GM19372 (cell line): ENCODE results near the gene SBDS.
"Not testable (repeated sequence)": the region's sequence is repeated elsewhere in the genome, so short reads cannot be mapped to it uniquely, and the experiment has no call there.

Experiments
- ATAC-seq: cut with Tn5 transposase; IDR thresholded peaks from one replicate; pipeline ENCODE4 v1.9.1; 2021; ENCODE audit warnings: mild to moderate bottlenecking, low read depth, moderate library complexity; ENCODE audit not compliant: unreplicated experiment

The SBDS gene

GRCh38 chr7:66996444-66997191 is 1.2 kb upstream of the SBDS start, which contains the start of gene TYW1:
Gene TYW1 (plus strand): TSS chr7:66996833. CDS start chr7:66996979, 146 bp downstream.
- peak; percentile 85 for ATAC-seq

- not testable (repeated sequence) for ATAC-seq
Measured at GRCh38 chr7:66994691-66995049, 716 bp downstream of the SBDS start.

DNA sequence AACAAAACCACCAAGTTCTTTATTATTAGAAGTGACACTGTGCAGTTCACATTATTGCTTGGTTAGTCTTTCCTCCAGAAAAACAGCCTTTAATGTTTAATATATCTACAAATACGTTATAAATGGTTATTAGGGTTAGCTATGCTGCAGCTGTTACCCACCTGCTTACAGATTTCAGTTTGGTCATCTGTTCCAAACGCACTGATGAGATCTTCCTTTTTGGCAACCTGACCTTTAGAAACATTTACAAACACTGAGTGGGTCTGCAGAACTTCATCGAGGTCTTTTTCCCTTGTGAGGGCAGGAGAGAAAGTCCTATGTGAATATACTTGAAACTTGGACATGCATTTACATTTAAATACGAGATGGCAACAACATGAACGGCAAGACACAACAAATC is 1.3 kb downstream of the SBDS start:
- ATAC-seq: not testable (repeated sequence)

DNA sequence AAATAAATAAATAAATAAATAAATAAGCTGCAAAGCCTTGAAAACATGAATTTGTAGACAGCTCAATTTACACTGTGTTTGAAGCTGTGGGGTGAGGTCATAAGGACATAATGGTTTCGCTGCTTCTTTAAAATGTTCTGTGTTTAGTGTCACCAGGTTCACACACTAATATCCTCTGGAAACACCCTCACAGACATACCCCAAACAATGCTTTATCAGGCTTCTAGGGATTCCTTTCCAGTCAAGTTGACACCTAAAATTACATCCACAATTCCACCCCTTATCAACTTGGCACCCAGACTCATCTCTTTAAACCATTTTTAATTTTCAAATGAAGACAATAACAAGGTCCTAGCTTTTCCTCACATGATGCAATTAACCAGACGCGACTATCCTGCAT is 5.8 kb downstream of the SBDS start:
- ATAC-seq: not testable (repeated sequence)

DNA sequence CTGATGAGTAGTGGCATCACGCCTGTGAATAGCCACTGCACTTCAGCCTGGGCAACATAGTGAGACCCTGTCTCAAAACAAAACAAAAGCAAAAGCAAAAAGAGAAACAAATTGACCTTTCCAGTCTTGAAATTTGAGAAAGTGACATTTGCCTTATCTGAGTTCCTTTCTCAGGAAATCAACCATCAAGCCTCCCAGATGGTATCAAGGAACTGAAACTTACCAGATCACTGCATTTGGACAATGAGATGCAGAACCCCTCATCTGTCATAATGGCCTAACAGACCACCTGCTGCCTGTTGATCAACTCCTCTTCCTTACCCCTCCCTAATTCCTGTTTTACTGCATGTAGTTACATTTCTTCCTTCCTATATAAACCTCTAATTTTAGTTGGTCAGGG is 15.1 kb downstream of the SBDS start:
- not testable (repeated sequence) for ATAC-seq

- not testable (repeated sequence) for ATAC-seq
Measured at GRCh38 chr7:66979013-66979412, 16.4 kb downstream of the SBDS start.

DNA sequence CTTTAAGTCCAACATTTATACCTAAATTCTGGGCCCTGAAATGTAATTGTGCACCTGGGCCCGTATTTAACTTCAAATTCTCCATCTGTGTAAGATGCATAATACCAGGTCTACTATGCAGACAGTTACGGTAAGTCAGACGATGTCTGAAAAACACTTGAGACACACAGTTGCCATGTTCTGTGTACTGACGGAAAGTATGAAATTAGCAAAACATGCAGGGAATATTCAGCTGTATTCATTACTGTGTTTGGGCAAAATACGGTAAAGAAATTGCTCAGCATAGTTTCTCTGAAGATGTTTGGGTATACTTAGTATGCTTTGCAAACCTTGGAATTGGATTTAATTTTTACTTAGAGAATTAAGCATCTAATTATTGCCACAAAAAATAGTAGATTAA is 17.1 kb downstream of the SBDS start:
- not testable (repeated sequence) for ATAC-seq

GRCh38 chr7:66974986-66975590 is 20.3 kb downstream of the SBDS start:
- ATAC-seq: no peak

DNA sequence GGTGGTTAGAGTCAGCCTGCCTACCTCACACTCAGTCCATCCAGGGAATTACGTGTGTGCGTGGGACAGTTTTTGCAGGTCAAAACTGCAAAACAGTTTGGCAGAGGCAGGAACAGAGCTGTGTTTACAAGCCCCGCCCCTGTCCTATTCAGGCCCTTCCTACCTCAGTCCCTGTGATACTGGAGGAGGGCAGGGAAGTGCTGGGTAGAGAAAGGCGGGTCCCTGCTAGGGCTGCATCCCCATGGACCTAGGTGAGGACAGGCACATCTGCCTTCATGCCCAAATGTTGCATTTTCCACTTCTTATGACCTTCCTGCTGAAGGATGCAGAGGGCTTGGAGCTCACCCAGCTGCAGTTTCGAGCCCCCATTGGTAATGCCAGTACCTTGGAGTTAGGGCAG is 25.1 kb downstream of the SBDS start:
- ATAC-seq: no peak

- not testable (repeated sequence) for ATAC-seq
Measured at GRCh38 chr7:66969001-66969400, 26.4 kb downstream of the SBDS start.

GRCh38 chr7:66967029-66967428 is 28.4 kb downstream of the SBDS start:
- ATAC-seq: no peak

- ATAC-seq: no peak
Measured at GRCh38 chr7:66964411-66964810, 31.0 kb downstream of the SBDS start.

- ATAC-seq: no peak
Measured at GRCh38 chr7:66961096-66961495, 34.3 kb downstream of the SBDS start.

DNA sequence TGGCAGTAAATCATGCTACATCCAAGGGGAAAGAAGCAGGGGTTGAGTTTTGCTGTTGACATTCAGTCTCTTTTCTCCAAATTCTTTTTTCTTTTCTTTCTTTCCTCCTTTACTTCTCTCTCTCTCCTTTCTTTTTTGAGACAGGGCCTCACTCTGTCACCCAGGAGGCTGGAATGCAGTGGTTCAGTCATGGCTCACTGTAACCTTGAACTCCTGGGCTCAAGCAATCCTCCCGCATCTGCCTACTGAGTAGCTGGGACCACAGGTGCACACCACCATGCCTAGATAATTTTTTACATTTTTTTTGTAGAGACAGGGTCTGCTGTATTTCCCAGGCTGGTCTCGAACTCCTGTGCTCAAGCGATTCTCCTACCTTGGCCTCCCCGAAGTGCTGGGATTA is 35.2 kb downstream of the SBDS start:
- no peak for ATAC-seq

GRCh38 chr7:66958538-66959350 is 36.6 kb downstream of the SBDS start:
- ATAC-seq: no peak

DNA sequence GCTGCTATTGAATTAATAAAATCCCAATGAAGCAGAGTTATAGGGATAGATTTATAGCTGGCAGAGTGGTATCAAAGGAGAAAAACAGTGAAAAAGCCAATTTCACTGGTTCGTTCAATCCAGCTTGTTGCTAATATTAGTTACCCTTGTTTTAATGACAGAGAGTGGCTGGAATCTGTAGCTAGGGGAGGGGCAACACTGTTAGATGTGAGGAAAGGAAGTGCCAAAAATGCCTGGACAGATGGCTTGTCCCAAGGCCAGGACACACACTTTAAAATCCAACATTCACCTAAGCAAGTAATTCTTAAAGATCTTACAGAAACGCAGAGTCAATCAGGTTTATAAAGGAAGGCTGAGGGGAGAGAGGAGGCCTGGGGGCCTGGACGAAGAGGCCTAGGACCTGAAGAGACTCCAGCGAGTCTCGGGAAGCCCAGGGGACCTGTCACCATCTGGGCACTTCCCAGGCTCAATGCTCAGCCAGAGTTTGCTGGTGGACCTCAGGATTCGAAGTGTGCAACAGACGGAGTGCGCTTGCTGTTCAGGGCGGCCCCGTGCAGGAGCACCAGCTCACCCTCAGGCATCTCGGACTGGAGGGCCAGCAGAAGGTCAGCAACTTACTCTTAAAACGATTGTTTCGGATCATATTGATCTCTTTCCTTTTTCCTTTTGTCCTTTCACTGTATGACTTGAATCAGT is 37.6 kb downstream of the SBDS start:
- no peak for ATAC-seq

GRCh38 chr7:66953044-66953427 is 42.4 kb downstream of the SBDS start:
- ATAC-seq: no peak

GRCh38 chr7:66952343-66953043 is 42.9 kb downstream of the SBDS start:
- no peak for ATAC-seq

GRCh38 chr7:66950763-66951162 is 44.6 kb downstream of the SBDS start:
- ATAC-seq: no peak

DNA sequence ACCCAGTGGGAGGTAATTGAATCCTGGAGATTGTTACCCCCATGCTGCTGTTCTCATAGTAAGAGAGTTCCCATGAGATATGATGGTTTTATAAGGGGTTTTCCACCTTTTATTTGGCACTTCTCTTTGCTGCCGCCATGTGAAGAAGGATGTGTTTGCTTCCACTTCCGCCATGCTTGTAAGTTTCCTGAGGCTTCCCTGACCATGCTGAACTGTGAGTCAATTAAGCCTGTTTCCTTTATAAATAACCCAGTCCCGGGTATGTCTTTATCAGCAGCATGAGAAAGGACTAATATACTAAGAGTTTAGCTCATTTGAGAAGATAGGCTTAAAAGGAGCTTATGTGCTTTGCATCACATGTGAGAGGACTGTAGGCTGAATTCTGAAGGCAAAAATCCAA is 45.1 kb downstream of the SBDS start:
- no peak for ATAC-seq
